HG03354 (cell line): ENCODE measurements around the gene ARL11.
"Not testable (repeated sequence)": the region's sequence is repeated elsewhere in the genome, so short reads cannot be mapped to it uniquely, and the experiment has no call there.

Experiments
- ATAC-seq: cut with Tn5 transposase; IDR thresholded peaks from one replicate; pipeline ENCODE4 v1.9.1; 2021; ENCODE audit warnings: mild to moderate bottlenecking; ENCODE audit not compliant: unreplicated experiment, poor library complexity, severe bottlenecking

The ARL11 gene

GRCh38 chr13:49627831-49628652, at the start of gene ARL11:
Gene ARL11 (plus strand): TSS chr13:49628507. CDS start chr13:49630448, 1,941 bp downstream.
- peak; percentile 93 for ATAC-seq

- no peak for ATAC-seq
Observed at GRCh38 chr13:49579501-49579900, 48.8 kb upstream of the ARL11 start.

GRCh38 chr13:49580980-49581680, 47.2 kb upstream of the ARL11 start:
- ATAC-seq = no peak

GRCh38 chr13:49584771-49585182, 43.5 kb upstream of the ARL11 start:
- ATAC-seq = peak; percentile 35

GRCh38 chr13:49585220-49586157, 42.8 kb upstream of the ARL11 start, which contains the start of gene RCBTB1:
Gene RCBTB1 (minus strand): TSS chr13:49585558. CDS start chr13:49567279, 18,279 bp downstream.
- peak; percentile 95 for ATAC-seq

GRCh38 chr13:49586717-49587116, 41.6 kb upstream of the ARL11 start:
- no peak for ATAC-seq

GRCh38 chr13:49587311-49587847, 40.9 kb upstream of the ARL11 start:
- ATAC-seq = no peak

GRCh38 chr13:49590714-49591113, 37.6 kb upstream of the ARL11 start:
- not testable (repeated sequence) for ATAC-seq

GRCh38 chr13:49593876-49594275, 34.4 kb upstream of the ARL11 start:
- not testable (repeated sequence) for ATAC-seq

- no peak for ATAC-seq
Observed at GRCh38 chr13:49594576-49594975, 33.7 kb upstream of the ARL11 start.

GRCh38 chr13:49596221-49596620, 32.1 kb upstream of the ARL11 start:
- ATAC-seq = no peak

- no peak for ATAC-seq
Observed at GRCh38 chr13:49597043-49597641, 31.2 kb upstream of the ARL11 start.

GRCh38 chr13:49602005-49602404, 26.3 kb upstream of the ARL11 start:
- no peak for ATAC-seq

GRCh38 chr13:49602615-49603014, 25.7 kb upstream of the ARL11 start:
- ATAC-seq = not testable (repeated sequence)

- ATAC-seq = no peak
Observed at GRCh38 chr13:49604570-49604969, 23.7 kb upstream of the ARL11 start.

GRCh38 chr13:49606747-49607648, 21.3 kb upstream of the ARL11 start:
- ATAC-seq = peak; percentile 97

GRCh38 chr13:49607761-49608160, 20.5 kb upstream of the ARL11 start:
- ATAC-seq = no peak

GRCh38 chr13:49608651-49609331, 19.5 kb upstream of the ARL11 start:
- no peak for ATAC-seq
